ENCODE measurements around the gene KIRREL3.

DNA sequence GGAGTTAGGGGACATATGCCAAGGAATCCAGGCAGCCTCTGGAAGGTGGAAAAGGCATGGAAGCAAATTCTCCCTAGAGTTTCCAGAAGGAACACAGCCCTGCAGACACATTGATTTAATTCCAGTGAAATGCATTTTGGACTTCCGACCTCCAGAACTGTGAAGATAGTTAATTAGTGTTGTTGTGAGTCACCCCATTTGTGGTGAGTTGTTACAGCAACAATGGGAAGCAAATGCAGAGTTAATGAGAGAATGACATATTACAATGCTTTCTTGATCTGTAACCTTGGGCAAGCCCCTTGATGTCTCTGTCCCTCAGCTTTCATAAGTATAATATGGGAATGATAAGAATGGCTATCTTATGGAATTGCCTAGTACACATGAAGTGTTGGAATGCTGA lies 178.7 kb downstream of the KIRREL3 start:
- TF ChIP-seq, protein P1, sequence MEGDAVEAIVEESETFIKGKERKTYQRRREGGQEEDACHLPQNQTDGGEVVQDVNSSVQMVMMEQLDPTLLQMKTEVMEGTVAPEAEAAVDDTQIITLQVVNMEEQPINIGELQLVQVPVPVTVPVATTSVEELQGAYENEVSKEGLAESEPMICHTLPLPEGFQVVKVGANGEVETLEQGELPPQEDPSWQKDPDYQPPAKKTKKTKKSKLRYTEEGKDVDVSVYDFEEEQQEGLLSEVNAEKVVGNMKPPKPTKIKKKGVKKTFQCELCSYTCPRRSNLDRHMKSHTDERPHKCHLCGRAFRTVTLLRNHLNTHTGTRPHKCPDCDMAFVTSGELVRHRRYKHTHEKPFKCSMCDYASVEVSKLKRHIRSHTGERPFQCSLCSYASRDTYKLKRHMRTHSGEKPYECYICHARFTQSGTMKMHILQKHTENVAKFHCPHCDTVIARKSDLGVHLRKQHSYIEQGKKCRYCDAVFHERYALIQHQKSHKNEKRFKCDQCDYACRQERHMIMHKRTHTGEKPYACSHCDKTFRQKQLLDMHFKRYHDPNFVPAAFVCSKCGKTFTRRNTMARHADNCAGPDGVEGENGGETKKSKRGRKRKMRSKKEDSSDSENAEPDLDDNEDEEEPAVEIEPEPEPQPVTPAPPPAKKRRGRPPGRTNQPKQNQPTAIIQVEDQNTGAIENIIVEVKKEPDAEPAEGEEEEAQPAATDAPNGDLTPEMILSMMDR (IDR thresholded peaks at IDR 0.05): no peak
- TF ChIP-seq POLR2A (IDR thresholded peaks at IDR 0.05): no peak

Measured in prostate gland (tissue), 2 donors.